ENCODE results near the gene C12orf75.
"Not testable (repeated sequence)": the region's sequence is repeated elsewhere in the genome, so short reads cannot be mapped to it uniquely, and the experiment has no call there.

The C12orf75 gene

DNA sequence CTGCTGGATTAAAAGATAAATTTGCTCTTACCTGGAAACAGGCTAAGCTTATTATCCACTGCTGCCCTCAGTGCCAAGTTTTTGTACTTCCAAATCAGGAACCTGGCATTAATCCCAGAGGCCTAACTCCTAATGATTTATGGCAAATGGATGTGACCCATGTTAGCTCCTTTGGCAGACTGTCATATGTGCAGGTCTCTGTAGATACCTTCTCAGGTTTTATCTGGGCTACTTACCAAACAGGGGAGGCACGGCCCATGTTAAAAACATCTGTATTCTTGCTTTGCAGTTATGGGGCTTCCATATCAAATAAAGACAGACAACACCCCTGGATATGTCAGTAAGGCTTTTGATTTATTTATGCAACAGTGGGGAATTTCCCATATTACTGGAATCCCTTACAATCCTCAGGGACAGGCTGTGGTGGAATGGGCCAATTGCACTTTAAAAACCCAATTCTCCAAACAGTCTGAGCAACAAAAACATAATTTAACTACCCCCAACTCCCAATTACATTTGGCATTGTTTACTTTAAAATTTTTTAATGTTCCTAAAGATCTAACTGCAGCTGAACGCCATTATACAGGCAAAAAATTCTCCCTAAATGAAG, 19.9 kb upstream of the C12orf75 start:
- not testable (repeated sequence) for DNase-seq (ENCODE audit: low read depth)

DNA sequence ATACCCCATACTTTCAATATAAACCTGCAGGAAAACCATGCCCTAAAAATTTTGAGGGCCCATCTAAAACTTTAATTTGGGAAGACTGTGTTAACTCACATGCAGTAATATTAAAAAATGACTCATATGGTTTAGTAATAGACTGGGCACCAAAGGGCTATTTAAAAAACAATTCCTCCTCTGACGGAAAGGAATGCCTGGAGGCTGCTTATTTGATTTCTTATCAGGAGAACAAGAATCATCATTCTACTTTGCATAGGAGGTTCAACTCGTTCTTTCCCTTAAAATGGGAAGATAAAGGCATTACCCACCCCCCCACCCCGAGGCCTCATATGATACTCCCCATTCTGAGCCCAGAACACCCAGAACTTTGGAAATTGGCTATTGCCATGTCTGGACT, 18.6 kb upstream of the C12orf75 start:
- not testable (repeated sequence) for DNase-seq (ENCODE audit: low read depth)

DNA sequence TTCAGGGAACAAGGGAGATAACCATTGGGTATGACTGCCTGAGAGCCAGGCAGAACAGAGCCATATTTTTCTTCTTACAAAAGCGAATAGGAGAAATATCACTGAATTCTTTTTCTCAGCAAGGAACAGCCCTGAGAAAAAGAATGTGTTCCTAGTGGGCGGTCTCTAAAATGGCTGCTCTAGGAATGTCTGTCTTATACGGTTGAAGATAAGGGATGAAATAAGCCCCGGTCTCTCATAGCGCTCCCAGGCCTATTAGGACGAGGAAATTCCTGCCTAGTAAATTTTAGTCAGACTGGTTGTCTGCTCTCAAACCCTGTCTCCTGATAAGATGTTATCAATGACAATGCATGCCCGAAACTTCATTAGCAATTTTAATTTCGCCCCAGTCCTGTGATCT, 16.7 kb upstream of the C12orf75 start:
- DNase-seq (ENCODE audit: low read depth), result not testable (repeated sequence)

DNA sequence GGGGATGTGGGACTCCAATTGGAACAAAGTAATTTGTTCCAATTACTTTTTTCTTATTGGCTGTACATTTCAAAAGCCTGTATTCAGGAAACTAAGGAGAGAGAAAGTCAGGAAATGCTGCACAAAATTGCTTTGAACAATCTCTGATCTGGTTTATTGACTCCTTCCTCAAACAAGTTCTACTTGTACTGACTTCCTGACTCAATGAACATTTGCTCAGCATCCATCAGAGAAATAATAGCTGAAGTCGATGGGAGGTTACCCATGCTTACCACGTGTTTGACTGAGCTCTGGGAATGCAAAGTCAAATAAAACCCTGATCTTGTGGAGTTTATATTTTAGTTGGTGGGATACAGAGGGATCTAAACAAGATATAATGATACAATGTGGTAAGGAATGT, 15.4 kb upstream of the C12orf75 start:
- no peak for DNase-seq (ENCODE audit: low read depth)

DNA sequence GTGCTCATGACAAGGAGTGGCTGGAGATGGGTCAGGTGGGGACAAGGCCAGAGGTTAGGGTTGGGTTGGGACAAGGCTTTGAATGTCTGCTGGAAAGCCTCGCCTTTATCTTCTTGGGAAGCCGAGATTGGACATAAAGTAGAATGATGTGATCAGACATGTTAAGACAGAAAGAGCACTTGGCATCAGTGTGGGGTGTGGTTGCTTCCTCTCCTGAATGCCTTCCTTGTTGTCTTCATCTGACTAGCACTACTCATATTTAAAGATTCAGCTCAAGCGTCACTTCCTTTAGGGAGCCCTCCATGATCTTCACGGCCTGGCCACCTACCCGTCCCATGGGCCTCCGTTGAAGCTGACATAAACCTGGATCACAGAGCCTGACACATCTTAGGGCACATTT, 14.8 kb upstream of the C12orf75 start:
- DNase-seq (ENCODE audit: low read depth), result no peak

DNA sequence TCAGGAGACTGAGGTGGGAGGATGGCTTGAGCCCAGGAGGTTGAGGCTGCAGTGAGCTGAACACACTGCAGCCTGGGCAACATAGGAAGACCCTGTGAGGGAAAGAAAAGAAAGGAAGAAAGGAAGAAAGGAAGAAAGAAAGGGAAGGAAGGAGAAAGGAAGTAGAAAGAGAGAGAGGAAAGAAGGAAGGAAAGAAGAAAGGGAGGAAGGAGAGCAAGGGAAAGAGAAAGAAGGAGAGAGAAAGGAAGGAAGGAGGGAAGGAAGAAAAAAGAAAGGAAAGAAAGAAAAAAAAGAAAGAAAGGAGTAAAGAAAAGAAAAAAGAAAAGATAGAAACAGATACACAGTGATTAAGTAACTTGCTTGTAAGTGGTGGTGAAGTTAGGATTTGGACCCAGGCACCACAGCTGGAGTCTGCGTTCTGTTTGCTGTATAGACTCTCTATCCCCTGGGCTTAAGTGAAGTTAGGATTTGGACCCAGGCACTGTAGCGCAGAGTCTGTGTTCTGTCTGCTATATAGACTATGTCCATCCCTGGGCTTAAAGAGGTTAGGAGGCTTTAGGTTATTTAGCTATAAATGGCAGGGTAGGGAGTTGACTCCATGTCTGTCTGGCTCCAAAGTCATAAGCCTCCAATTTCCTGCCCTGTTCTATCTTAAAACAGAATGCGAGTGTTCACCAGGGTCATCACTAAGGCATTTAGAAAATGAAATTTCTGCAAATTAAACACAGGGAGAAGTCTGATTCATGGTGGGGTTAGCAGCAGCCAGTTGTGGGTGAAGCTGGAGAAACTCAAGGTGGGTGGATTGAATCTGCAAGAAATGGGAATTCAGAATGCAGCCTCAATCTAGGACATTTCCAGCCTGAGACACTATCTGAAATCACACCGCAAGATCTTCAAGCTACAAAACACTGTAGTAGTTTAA, 13.3 kb upstream of the C12orf75 start:
- DNase-seq (ENCODE audit: low read depth), result no peak

DNA sequence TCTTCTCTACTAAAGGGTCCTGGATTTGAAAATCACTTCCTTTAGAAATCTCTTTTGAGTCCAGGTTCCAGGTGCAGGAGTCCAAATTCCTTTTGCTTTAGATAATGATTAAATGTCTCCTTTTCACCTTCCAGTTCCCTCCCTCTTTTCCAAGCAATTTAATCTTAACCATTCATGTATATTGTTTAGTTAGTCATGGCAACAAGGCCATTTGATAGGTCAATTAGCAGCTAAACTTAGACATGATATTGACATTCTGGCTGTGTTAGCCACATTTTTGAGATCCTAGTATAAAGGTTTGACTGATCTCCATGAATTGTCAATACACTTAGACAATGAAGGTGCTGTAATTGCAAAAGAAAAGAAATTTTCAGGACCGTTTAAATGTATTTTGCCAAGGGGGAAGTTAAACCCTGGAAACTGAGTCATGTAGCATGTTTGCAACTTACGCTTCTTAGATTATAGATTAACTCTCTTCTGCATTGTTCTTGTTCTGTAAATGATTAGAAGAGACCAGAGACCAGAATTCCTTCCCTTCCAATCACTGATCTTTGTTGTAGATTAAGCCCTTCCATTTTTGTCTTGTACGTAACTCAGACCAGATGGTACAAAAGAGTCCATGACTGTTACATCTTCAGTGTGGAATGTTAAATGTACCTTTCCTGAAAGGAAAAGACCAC, 12.4 kb upstream of the C12orf75 start:
- no peak for DNase-seq (ENCODE audit: low read depth)

DNA sequence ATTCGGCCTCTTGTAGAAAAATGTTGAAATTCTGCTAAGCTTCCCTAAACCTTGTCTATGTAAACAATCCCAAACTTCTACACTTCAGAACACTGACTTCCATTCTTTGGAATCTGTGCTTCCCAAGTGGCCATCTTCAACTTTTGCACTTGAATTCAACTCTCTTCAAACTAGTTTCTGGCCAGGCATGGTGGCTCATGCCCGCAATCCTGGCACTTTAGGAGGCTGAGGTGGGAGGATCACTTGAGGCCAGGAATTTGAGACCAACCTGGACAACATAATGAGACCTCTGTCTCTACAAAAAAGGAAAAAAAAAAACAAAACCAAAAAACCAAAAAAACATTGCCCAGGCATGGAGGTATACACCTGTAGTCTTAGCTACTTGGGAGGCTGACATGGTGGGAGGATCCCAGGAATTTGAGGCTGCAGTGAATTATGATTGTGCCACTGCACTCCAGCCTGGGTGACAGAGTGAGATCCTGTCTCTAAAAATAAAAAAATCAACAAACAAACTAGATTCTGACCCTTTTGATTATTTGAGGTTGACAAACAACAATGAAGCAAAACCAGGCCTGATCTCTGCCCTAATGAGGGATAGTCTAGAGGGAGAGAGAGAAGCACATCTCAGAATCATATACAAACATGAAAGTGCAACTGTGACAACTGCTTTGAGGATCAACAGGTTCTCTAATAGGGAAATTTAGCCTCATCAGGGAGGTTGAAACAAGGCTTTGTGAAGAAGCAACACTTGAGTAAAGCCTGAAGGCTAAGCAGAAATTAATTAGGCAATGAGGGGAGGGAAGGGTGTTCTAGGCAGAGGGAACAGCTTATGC, 11.6 kb upstream of the C12orf75 start:
- no peak for DNase-seq (ENCODE audit: low read depth)

DNA sequence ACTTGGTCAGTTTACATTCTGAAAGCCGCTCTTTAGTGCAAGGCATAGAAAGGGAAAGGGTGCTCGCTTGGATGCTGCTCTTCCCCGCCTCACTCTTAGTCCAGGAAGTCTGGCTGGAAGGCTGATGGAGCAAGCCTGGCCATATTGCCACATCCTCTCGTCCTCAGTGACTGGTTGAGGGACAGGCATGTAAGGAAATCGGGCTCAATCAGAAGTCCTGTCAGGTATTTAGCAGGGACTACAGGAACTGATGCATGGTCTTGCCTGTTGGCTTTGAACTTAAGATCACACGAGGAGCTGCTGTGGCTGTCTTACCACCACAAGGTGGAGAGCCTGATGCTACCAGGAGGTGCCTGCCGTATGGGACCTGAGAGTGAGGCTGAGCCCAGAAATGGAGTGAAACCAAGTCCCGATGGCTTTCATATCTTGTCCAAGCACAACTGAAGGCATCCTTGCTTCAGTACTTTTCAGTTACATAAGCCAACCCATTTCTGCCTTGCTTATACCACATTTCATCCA, 10.7 kb upstream of the C12orf75 start:
- no peak for DNase-seq (ENCODE audit: low read depth)

DNA sequence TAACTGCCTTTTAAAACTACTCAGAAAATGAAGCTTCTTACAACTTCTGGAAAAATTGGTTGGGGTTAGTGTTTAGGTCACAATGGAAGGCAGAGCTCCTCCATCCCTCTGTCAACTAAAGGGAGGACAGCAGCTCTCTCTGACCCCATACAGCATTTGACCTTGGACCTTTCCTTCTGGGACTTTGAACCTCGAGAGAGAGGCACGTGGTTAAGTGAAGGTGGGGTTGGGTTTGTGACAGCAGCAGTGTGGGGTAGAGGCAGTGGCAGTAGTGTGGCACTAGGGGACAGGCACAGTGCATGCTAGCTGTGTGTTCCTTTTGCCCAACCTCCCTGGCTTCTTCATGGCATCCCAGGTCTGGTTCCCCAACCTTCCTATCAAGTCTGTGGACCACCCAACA, 9.4 kb upstream of the C12orf75 start:
- no peak for DNase-seq (ENCODE audit: low read depth)

DNA sequence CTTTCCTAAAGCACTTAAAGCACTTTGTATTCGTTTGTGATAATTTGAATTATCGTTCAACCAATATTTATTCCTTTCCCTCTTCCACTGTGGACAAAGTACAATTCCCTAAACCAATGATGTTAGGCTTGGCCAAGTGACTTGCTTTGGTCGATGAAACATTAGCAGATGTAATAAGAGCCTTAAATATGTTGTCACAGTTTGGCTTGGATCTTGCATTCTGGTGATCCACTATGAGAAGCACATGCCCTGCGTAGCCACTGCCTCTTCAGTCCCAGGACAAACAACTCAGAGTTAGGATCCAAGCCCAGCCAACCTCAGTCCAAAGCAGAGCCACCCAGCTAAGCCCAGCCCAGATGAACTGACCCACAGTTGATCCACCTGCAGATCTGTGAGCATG, 8.4 kb upstream of the C12orf75 start:
- DNase-seq (ENCODE audit: low read depth), result no peak

DNA sequence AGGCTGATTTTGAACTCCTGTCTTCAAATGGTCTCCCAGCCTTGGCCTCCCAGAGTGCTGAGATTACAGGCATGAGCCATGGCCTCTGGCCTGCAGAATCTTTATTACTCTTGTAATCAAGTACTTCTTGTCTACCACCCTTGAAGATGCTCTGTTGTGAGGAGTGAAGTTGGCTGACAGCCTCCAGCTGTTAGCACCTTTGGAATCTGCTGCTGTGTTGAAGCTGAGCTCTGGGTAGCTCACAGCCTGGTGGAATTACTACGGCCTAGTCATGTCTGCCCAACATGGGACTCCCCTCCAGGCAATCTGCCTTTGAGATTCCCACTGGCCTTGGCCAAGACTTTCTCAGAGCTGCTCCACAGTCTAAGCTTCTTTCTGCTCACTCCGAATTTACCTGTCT, 5.8 kb upstream of the C12orf75 start:
- DNase-seq (ENCODE audit: low read depth), result no peak

DNA sequence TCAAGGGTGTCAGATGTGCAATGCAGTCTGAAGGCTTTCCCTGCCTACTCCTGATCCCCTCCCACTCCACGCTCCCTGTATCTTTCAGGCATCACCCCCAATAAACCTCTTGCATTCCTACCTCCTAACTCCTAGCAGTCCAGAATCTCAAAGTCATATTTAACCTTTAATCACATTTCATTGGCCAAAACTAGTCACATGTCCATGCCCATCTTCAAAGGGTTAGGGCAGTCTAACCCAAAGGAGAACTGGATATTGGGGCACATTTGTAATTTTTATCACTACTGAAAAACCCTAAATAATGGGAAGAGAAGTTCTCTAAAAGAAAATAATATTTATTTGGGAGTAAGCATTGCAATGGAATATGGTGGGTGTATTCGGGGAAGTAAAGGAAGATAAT, 5.4 kb upstream of the C12orf75 start:
- DNase-seq (ENCODE audit: low read depth), result no peak

DNA sequence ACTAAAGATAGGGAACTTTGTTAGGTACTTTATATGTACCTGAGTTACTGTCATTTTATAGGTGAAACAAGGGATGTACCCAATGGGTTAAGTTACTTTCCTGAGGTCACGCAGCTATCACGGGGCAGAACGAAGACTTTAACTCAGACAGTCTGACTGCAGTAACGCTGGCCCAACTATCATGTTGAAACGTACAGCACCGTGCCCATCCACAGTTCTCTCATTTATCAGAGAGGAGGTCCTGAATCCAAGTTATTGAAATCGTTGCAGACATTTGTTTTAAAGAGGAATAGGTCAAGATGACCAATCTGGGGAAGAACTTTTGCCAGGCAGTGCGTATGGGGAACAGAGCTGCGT, 587 bp upstream of the C12orf75 start:
- no peak for DNase-seq (ENCODE audit: low read depth)

DNA sequence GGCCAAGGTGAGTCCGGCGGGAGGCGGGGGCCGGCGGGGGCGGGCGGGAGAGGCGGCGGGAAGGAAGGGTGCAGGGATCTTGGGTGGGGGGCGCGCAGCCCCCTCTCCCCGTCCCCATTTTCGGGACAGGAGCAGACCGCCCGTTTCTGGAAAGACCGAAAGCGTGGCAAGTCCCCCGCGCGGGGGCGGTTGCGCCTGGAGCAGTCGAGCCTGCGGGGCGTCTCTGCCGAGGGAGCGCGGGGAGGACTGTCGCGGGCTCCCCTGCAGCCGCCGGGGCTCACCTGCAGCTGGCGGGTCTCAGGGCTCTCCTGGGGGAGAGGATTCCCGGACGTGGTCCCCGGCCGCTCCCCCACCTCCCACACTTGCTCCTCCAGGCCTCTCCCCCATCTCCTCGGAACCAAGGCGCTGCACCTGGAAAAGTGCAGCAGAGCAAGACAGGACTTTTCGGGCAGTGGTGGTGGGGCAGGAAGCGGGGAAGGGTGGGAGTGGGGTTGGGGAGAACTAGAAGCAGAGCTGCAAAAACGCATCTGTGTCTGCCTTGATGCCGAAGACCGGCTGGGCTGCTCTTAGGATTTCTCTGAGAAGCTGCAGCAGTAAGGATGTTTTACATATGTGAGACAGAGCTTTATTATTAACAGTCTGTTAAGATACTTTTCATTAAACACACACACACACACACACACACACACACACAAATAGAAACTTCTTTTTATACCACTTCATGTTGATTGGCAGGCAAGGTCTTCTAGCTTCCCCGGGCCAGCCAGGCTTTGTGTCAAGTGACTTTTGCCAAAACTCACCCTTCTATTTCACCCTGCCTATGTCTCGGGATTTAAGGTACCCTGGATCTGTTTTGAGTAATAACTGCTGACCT, 677 bp downstream of the C12orf75 start:
- no peak for DNase-seq (ENCODE audit: low read depth)

DNA sequence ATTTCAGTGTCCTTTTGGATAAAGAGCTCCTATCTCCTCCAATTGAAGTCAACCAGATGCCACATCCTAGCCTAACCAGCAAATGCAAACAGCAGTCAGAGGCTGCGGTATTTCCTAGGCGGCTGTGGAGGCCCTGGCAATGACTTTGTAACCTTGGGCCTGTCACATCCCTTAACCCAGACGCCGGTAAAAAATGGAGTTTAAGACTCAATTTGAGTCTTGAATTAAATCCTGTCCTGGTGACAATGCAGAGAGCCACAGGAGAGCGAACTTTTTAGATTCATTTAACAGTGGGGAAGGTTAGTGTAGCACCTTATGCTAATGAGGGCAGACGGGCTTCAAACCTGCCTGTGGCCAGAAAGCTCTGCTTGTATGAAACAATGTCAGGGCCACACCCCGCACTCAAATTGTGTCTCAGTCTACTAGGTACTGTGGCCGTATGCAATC, 1.3 kb downstream of the C12orf75 start:
- DNase-seq (ENCODE audit: low read depth), result no peak

DNA sequence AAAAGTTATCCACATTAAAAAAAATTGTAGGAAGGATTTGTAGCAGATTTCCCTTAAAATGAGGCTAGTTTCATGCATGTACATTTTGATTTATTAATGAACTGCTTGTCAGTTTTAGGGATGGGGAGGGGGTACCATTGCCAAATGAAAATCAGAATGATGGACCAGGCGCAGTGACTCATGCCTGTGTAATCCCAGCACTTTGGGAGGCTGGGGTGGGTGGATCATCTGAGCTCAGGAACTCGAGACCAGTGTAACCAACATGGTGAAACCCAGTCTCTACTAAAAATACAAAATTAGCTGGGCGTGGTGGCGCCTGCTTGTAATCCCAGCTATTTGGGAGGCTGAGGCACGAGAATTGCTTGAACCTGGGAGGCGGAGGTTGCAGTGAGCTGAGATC, 1.8 kb downstream of the C12orf75 start:
- not testable (repeated sequence) for DNase-seq (ENCODE audit: low read depth)

DNA sequence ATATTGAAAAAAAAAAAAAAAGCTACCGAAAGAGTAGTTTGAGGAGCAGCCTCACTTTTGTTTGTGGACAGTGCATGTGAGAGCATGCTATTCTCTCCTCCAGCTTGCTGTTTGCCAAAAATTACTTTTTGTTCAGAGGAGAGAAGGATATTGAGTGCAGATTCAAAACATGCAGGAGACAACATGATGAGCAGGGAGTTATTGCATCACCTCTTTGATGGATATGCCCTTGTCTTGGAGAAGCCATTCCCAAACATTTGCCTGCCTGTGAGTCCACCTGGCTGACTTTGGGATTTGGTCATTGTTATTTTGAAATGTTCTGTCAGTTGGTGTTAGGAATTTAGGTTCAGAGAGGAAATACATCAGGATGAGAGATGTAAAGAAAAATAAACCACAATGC, 2.4 kb downstream of the C12orf75 start:
- no peak for DNase-seq (ENCODE audit: low read depth)

DNA sequence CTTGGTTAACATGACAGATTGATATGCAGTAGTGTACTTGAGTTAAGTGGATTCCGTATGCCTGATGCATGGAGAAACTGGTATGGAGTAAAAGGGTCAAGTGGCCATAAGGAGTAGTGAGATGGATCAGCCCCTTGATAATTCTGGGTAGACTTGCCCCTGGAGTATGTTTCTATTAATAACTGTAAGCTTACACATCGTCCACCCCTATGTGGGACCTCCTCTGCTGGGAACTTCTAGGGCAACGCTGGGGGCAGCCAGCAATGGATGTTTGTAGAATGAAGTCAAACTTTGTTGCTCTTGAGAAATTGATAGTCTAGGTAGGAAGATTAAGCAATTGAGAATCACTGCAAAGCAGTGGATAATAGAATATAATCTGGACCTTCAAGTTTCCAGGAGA, 3.5 kb downstream of the C12orf75 start:
- DNase-seq (ENCODE audit: low read depth), result no peak

DNA sequence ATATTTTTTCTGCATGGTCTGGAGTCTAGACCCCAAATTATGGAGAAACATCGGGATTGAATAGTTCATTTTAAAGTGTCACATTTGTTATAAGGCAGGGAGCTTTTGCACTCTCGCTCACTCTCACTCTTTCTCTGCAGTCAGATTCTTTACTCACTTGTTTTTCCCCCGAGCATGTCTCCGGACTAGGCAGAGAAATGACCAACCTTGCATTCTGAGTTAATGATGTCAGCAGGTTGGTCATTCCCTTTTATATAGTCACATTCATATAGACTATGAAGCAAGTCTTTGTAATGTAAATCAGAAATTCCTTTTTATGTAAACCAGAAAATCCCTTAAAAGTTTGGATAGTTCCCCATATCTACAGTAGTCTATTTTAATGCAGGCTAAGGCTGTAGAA, 4.1 kb downstream of the C12orf75 start:
- no peak for DNase-seq (ENCODE audit: low read depth)

DNA sequence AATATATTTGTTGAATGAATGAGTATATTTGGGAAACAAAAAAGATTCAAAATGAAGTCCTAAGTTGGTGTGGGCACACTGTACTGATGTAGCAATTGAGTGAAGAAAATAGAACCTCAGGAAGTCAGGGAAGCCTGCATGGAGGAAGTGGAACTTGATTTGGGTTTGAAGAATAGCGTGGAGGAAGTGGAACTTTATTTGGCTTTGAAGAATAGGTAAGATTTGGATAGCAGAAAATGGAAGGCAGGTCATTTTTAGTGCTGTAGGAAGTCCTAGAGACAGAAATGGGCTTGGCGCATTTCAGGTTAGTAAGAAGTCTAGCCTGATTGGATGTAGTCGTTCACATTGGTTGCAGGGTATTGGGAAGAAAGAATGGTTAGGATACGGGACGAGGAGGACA, 5.4 kb downstream of the C12orf75 start:
- no peak for DNase-seq (ENCODE audit: low read depth)
